SK-N-SH (cell line): ENCODE data around the gene RPL18. TPM values are rescaled to one million over a fixed set of nuclear protein-coding genes. Genes with fewer than 3 reads are reported as not detected.

Source experiments
- CTCF ChIA-PET: fragments of 300-600, 350-600 bp; formaldehyde crosslinking; extraction: SDS; loops from one replicate; lab custom pipeline; 2021; lab: Yijun Ruan, JAX
- POLR2A ChIA-PET: fragments of 350-600 bp; sonication (Branson Sonifier 250); formaldehyde crosslinking; extraction: SDS; loops from one replicate; lab custom pipeline; 2020; ENCODE audit warnings: antibody characterized with exemption, inconsistent platforms; lab: Yijun Ruan, JAX
- DNase-seq: peaks from one replicate; pipeline ENCODE4 v3.0.0; 2012
- H2AFZ ChIP-seq: fragments of 200-600 bp; sonication (generic); 2 replicates; pipeline ENCODE4 v1.8.1; 2016; ENCODE audit warnings: antibody characterized with exemption, mild to moderate bottlenecking, low read depth
- H3F3A ChIP-seq: fragments of 200-600 bp; sonication (generic); replicated peaks from 2 replicates; pipeline ENCODE3; 2016; ENCODE audit warnings: antibody characterized with exemption, mild to moderate bottlenecking; ENCODE audit not compliant: insufficient read depth
- H3K27ac ChIP-seq, 2 experiments: fragments of 200-500 bp in 1 of 2; fragments of 200-600 bp in 1 of 2; sonication (Bioruptor generic) in 1 of 2; sonication (generic), shearing (Covaris generic) in 1 of 2; 2 replicates each; pipeline versions ENCODE4 v1.5.1 to v1.6.1; 2014 to 2016; ENCODE audit warnings: low read depth in 2 of 2, inconsistent platforms in 1 of 2, low read length in 1 of 2, mild to moderate bottlenecking in 1 of 2, mixed read lengths in 1 of 2
- H3K27me3 ChIP-seq: fragments of 200-600 bp; sonication (generic), shearing (Covaris generic); 2 replicates; pipeline ENCODE4 v1.6.1; 2016; ENCODE audit warnings: mixed run types; ENCODE audit not compliant: insufficient read depth
- H3K36me3 ChIP-seq, 2 experiments: fragments of 200-500 bp in 1 of 2; fragments of 200-600 bp in 1 of 2; sonication (Bioruptor generic) in 1 of 2; sonication (generic) in 1 of 2; replicated peaks in 1 of 2; 2 replicates each; pipeline versions ENCODE3 to v1.5.1; 2014 to 2016; ENCODE audit warnings: low read length in 1 of 2, mild to moderate bottlenecking in 1 of 2; ENCODE audit not compliant: insufficient read depth in 2 of 2, control insufficient read depth in 1 of 2
- H3K4me1 ChIP-seq, 2 experiments: fragments of 200-500 bp in 1 of 2; fragments of 200-600 bp in 1 of 2; sonication (Bioruptor generic) in 1 of 2; sonication (generic), shearing (Covaris generic) in 1 of 2; 2 replicates each; pipeline versions ENCODE4 v1.5.1 to v1.6.1; 2014 to 2016; ENCODE audit warnings: low read depth in 1 of 2, low read length in 1 of 2, mixed run types in 1 of 2; ENCODE audit not compliant: insufficient read depth in 2 of 2, control insufficient read depth in 1 of 2
- H3K4me2 ChIP-seq: fragments of 200-600 bp; sonication (generic), shearing (Covaris generic); 2 replicates; pipeline ENCODE4 v1.6.1; 2017; ENCODE audit warnings: mixed run types
- H3K4me3 ChIP-seq, 2 experiments: fragments of 200-500 bp in 1 of 2; fragments of 200-600 bp in 1 of 2; sonication (Bioruptor generic) in 1 of 2; sonication (generic), shearing (Covaris generic) in 1 of 2; 2 replicates each; pipeline versions ENCODE4 v1.5.1 to v1.8.1; 2014 to 2016; ENCODE audit warnings: low read depth in 2 of 2, inconsistent platforms in 1 of 2, low read length in 1 of 2, mild to moderate bottlenecking in 1 of 2, mixed read lengths in 1 of 2, moderate library complexity in 1 of 2
- H3K79me2 ChIP-seq: fragments of 200-600 bp; sonication (generic); 2 replicates; pipeline ENCODE4 v1.8.1; 2017; ENCODE audit warnings: mild to moderate bottlenecking; ENCODE audit not compliant: insufficient read depth
- H3K9ac ChIP-seq: fragments of 200-600 bp; sonication (generic); 2 replicates; pipeline ENCODE4 v1.6.1; 2017; ENCODE audit warnings: mixed run types
- H3K9me2 ChIP-seq: fragments of 200-600 bp; sonication (generic); 2 replicates; pipeline ENCODE4 v1.6.1; 2017; ENCODE audit warnings: mixed run types
- H3K9me3 ChIP-seq: fragments of 200-600 bp; sonication (generic); 2 replicates; pipeline ENCODE4 v1.6.1; 2017; ENCODE audit warnings: mixed run types, mild to moderate bottlenecking, moderate library complexity
- H4K20me1 ChIP-seq: fragments of 200-600 bp; sonication (generic); 2 replicates; pipeline ENCODE4 v1.6.1; 2017; ENCODE audit warnings: mild to moderate bottlenecking, mixed run types; ENCODE audit not compliant: insufficient read depth
- CTCF ChIP-seq: fragments of 200-600 bp; sonication (generic); IDR thresholded peaks from 2 replicates; pipeline ENCODE4 v1.6.1; 2017; ENCODE audit warnings: antibody characterized with exemption, mild to moderate bottlenecking, moderate library complexity
- ELF1 ChIP-seq: IDR thresholded peaks from 2 replicates; pipeline ENCODE4 v1.4.0; 2012
- EZH2phosphoT487 ChIP-seq: fragments of 200-600 bp; sonication (generic); IDR thresholded peaks from 2 replicates; pipeline ENCODE4 v1.6.1; 2017; ENCODE audit warnings: low read depth, mixed run types, mild to moderate bottlenecking, antibody characterized with exemption, moderate library complexity, borderline replicate concordance
- FOSL2 ChIP-seq: IDR thresholded peaks from 2 replicates; pipeline ENCODE4 v1.4.0; 2012; ENCODE audit warnings: low read depth, mild to moderate bottlenecking, moderate library complexity, borderline replicate concordance
- GABPA ChIP-seq: IDR thresholded peaks from 2 replicates; pipeline ENCODE4 v1.4.0; 2012; ENCODE audit warnings: low read depth, mild to moderate bottlenecking
- JUND ChIP-seq: IDR thresholded peaks from 2 replicates; pipeline ENCODE4 v1.4.0; 2012
- MEF2A ChIP-seq: IDR thresholded peaks from 2 replicates; pipeline ENCODE4 v1.4.0; 2012; ENCODE audit warnings: low read depth, borderline replicate concordance
- MXI1 ChIP-seq: IDR thresholded peaks from 2 replicates; pipeline ENCODE4 v1.6.1; 2012; ENCODE audit warnings: mild to moderate bottlenecking, low read depth, low read length, improper control_type of control experiment
- NFIC ChIP-seq: IDR thresholded peaks from 2 replicates; pipeline ENCODE4 v1.4.0; 2012; ENCODE audit warnings: borderline replicate concordance
- NRF1 ChIP-seq: IDR thresholded peaks from 2 replicates; pipeline ENCODE4 v1.6.1; 2012; ENCODE audit warnings: low read depth, mild to moderate bottlenecking, low read length
- POLR2AphosphoS5 ChIP-seq: IDR thresholded peaks from 2 replicates; pipeline ENCODE4 v1.6.1; 2012; ENCODE audit warnings: low read depth, low read length
- RCOR1 ChIP-seq: fragments of 150-350 bp; IDR thresholded peaks from 2 replicates; pipeline ENCODE4 v1.6.1; 2017; ENCODE audit warnings: antibody characterized with exemption, low read length
- RFX5 ChIP-seq: IDR thresholded peaks from 2 replicates; pipeline ENCODE4 v1.6.1; 2012; ENCODE audit warnings: mild to moderate bottlenecking, improper control_type of control experiment, low read length
- SIN3A ChIP-seq: IDR thresholded peaks from 2 replicates; pipeline ENCODE4 v1.6.1; 2012; ENCODE audit warnings: low read depth, mild to moderate bottlenecking, low read length, moderate library complexity, borderline replicate concordance
- TCF12 ChIP-seq: IDR thresholded peaks from 2 replicates; pipeline ENCODE4 v1.4.0; 2012
- USF1 ChIP-seq: IDR thresholded peaks from 2 replicates; pipeline ENCODE4 v1.4.0; 2012; ENCODE audit warnings: low read depth, borderline replicate concordance
- USF2 ChIP-seq: fragments of 150-350 bp; IDR thresholded peaks from 2 replicates; pipeline ENCODE4 v1.6.1; 2017; ENCODE audit warnings: antibody characterized with exemption, low read length, low read depth, borderline replicate concordance
- YY1 ChIP-seq: IDR thresholded peaks from 2 replicates; pipeline ENCODE4 v1.4.0; 2012; ENCODE audit warnings: low read depth, mild to moderate bottlenecking
- WGBS: methylation state at CpG from one replicate; pipeline ENCODE4 v1.1.6; 2017; ENCODE audit warnings: low lambda C conversion rate; 5-methylcytosine and 5-hydroxymethylcytosine counted together
- polyA plus RNA-seq, 3 experiments: library from polyadenylated mRNA; depleted of rRNA; stranded (reverse); fragments of >200 nt; gene quantifications; 2 replicates each; pipeline ENCODE4 v1.2.3, GENCODE V29; 2012
- TF ChIP-seq, protein P1 (sequence below): IDR thresholded peaks from 2 replicates; pipeline ENCODE4 v1.4.0; 2012; ENCODE audit warnings: low read depth
- TF ChIP-seq, protein P2 (sequence below): fragments of 150-350 bp; IDR thresholded peaks from 2 replicates; pipeline ENCODE4 v1.6.1; 2016; ENCODE audit warnings: mild to moderate bottlenecking, low read depth, low read length
- TF ChIP-seq, protein P3 (sequence below): IDR thresholded peaks from 2 replicates; pipeline ENCODE4; 2012

Gene RPL18
- polyA plus RNA-seq, 1 of the 3 experiments (the other 2 are of a cell fraction) = 2,225 TPM

GRCh38 chr19:48595833-48596232 lies 23.1 kb downstream of the RPL18 start:
- Histone ChIP-seq H3K9ac (no peak overlapping the region), H3K9me3 (no peaks in the 10 kb centered on the region), H3K4me3 (no peak overlapping the region), H3K79me2 (no peaks in the 10 kb centered on the region), H3F3A (no peaks in the 10 kb centered on the region), H3K27ac (no peak overlapping the region), H3K27me3 (no peaks in the 10 kb centered on the region; the same call in 1 of the 2 replicates), H2AFZ (no peak overlapping the region), H3K9me2 (no peaks in the 10 kb centered on the region), H3K36me3 (no peaks in the 10 kb centered on the region), H3K4me1 (no peaks in the 10 kb centered on the region), H3K4me2 (no peak overlapping the region), H4K20me1 (no peaks in the 10 kb centered on the region)
- DNase-seq = no peak
- 47% methylated on average over 6 of the region's 6 CpGs for WGBS
- CTCF ChIA-PET = interaction anchor here (0.6 to 3.5 kb wide), 4 partner anchors 12 to 275 kb away, joined by 3 to 22 read pairs (median 3); no protein-coding TSS in a partner anchor
- POLR2A ChIA-PET = interaction anchor here (0.5 to 1.2 kb wide), 2 partner anchors 18 to 21 kb away, joined by 3 to 4 read pairs; no protein-coding TSS in a partner anchor
- no peak for TF ChIP-seq RCOR1
- no peak for TF ChIP-seq MEF2A
- TF ChIP-seq JUND = no peak
- TF ChIP-seq GABPA = no peak
- no peak for TF ChIP-seq SIN3A
- no peak for TF ChIP-seq FOSL2
- TF ChIP-seq NFIC = no peak
- TF ChIP-seq USF2 = no peak
- no peak for TF ChIP-seq CTCF
- TF ChIP-seq MXI1 = no peak
- no peak for TF ChIP-seq RFX5
- TF ChIP-seq ELF1 = no peak
- no peak for TF ChIP-seq EZH2phosphoT487
- TF ChIP-seq YY1 = no peak

DNA sequence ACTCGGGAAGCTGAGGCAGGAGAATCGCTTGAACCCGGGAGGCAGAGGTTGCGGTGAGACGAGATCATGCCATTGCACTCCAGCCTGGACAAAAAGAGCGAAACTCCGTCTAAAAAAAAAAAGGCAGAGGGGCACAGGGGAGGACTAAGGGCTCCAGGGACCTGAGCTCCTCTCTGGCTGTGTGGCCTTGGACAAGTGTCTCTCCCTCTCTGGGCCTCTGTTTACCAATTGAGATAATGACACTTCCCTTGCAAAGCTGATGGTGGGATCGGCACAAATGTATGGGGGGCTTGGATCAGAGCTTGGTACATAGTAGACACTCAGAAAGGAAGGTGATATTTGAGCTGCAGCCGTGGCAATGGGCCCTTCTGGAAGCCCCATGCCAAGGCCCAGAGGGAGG lies 23.8 kb downstream of the RPL18 start:
- no peak overlapping the region for H3K27ac ChIP-seq
- H3K36me3 ChIP-seq = no peaks in the 10 kb centered on the region
- H3K9me3 ChIP-seq = no peaks in the 10 kb centered on the region
- no peaks in the 10 kb centered on the region; the same call in 1 of the 2 replicates for H3K27me3 ChIP-seq
- no peaks in the 10 kb centered on the region for H3K79me2 ChIP-seq
- no peak overlapping the region for H3K4me2 ChIP-seq
- DNase-seq = no peak
- no peaks in the 10 kb centered on the region for H3F3A ChIP-seq
- no peaks in the 10 kb centered on the region for H4K20me1 ChIP-seq
- H3K4me1 ChIP-seq = no peaks in the 10 kb centered on the region
- no peak overlapping the region for H3K9ac ChIP-seq
- no peaks in the 10 kb centered on the region for H3K9me2 ChIP-seq
- POLR2A ChIA-PET = interaction anchor here (0.5 to 1.2 kb wide), 2 partner anchors 19 to 22 kb away, joined by 3 to 4 read pairs; no protein-coding TSS in a partner anchor
- H3K4me3 ChIP-seq = no peak overlapping the region
- no peak overlapping the region for H2AFZ ChIP-seq
- CTCF ChIA-PET = interaction anchor here (0.6 to 3.5 kb wide), 4 partner anchors 11 to 274 kb away, joined by 3 to 22 read pairs (median 7); no protein-coding TSS in a partner anchor
- WGBS = 80% methylated on average over 9 of the region's 9 CpGs
- TF ChIP-seq POLR2AphosphoS5 = no peak
- no peak for TF ChIP-seq USF1
- TF ChIP-seq, protein P1, sequence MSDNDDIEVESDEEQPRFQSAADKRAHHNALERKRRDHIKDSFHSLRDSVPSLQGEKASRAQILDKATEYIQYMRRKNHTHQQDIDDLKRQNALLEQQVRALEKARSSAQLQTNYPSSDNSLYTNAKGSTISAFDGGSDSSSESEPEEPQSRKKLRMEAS = no peak
- TF ChIP-seq CTCF = no peak
- TF ChIP-seq GABPA = no peak
- no peak for TF ChIP-seq MEF2A
- TF ChIP-seq, protein P2, sequence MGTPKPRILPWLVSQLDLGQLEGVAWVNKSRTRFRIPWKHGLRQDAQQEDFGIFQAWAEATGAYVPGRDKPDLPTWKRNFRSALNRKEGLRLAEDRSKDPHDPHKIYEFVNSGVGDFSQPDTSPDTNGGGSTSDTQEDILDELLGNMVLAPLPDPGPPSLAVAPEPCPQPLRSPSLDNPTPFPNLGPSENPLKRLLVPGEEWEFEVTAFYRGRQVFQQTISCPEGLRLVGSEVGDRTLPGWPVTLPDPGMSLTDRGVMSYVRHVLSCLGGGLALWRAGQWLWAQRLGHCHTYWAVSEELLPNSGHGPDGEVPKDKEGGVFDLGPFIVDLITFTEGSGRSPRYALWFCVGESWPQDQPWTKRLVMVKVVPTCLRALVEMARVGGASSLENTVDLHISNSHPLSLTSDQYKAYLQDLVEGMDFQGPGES = no peak
- TF ChIP-seq TCF12 = no peak
- TF ChIP-seq NRF1 = no peak
- no peak for TF ChIP-seq MXI1
- no peak for TF ChIP-seq ELF1
- TF ChIP-seq, protein P3, sequence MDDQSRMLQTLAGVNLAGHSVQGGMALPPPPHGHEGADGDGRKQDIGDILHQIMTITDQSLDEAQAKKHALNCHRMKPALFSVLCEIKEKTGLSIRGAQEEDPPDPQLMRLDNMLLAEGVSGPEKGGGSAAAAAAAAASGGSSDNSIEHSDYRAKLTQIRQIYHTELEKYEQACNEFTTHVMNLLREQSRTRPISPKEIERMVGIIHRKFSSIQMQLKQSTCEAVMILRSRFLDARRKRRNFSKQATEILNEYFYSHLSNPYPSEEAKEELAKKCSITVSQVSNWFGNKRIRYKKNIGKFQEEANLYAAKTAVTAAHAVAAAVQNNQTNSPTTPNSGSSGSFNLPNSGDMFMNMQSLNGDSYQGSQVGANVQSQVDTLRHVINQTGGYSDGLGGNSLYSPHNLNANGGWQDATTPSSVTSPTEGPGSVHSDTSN = no peak
- no peak for TF ChIP-seq FOSL2
